ENCODE results near the gene ABLIM2.

The ABLIM2 gene

GRCh38 chr4:8047837-8048678, 110.6 kb downstream of the ABLIM2 start:
- H3K4me3 ChIP-seq (ENCODE audit: control insufficient read depth, low read depth, low read length): no peak overlapping the region
- TF ChIP-seq CTCF (conservative IDR thresholded peaks at IDR 0.05; ENCODE audit: control insufficient read depth, insufficient read depth, low read depth, low read length): no peak
- DNase-seq (ENCODE audit: low read depth): no peak

GRCh38 chr4:8046925-8047541, 111.6 kb downstream of the ABLIM2 start:
- no peak overlapping the region for H3K4me3 ChIP-seq (ENCODE audit: control insufficient read depth, low read depth, low read length)
- TF ChIP-seq CTCF (conservative IDR thresholded peaks at IDR 0.05; ENCODE audit: control insufficient read depth, insufficient read depth, low read depth, low read length): no peak
- DNase-seq (ENCODE audit: low read depth): no peak

GRCh38 chr4:8045909-8046308, 112.7 kb downstream of the ABLIM2 start:
- no peak for TF ChIP-seq CTCF (conservative IDR thresholded peaks at IDR 0.05; ENCODE audit: control insufficient read depth, insufficient read depth, low read depth, low read length)
- no peak overlapping the region for H3K4me3 ChIP-seq (ENCODE audit: control insufficient read depth, low read depth, low read length)
- no peak for DNase-seq (ENCODE audit: low read depth)

GRCh38 chr4:8044699-8045098, 113.9 kb downstream of the ABLIM2 start:
- no peak for DNase-seq (ENCODE audit: low read depth)
- TF ChIP-seq CTCF (conservative IDR thresholded peaks at IDR 0.05; ENCODE audit: control insufficient read depth, insufficient read depth, low read depth, low read length): no peak
- no peak overlapping the region for H3K4me3 ChIP-seq (ENCODE audit: control insufficient read depth, low read depth, low read length)

- TF ChIP-seq CTCF (conservative IDR thresholded peaks at IDR 0.05; ENCODE audit: control insufficient read depth, insufficient read depth, low read depth, low read length): no peak
- DNase-seq (ENCODE audit: low read depth): no peak
- H3K4me3 ChIP-seq (ENCODE audit: control insufficient read depth, low read depth, low read length): no peak overlapping the region
Measured at GRCh38 chr4:8044244-8044643, 114.4 kb downstream of the ABLIM2 start.

GRCh38 chr4:8043596-8043995, 115.0 kb downstream of the ABLIM2 start:
- no peak for TF ChIP-seq CTCF (conservative IDR thresholded peaks at IDR 0.05; ENCODE audit: control insufficient read depth, insufficient read depth, low read depth, low read length)
- no peak overlapping the region for H3K4me3 ChIP-seq (ENCODE audit: control insufficient read depth, low read depth, low read length)
- DNase-seq (ENCODE audit: low read depth): no peak

All from fibroblast of mammary gland (primary cell).